GM12892 (cell line): Measurements from ENCODE around the gene KRT8.

Experiments
- POLR2A ChIP-seq: IDR thresholded peaks from 2 replicates; pipeline ENCODE4 v1.6.1; 2011; ENCODE audit warnings: low read depth, low read length, control low read depth
- POLR2AphosphoS5 ChIP-seq: IDR thresholded peaks from 2 replicates; pipeline ENCODE4 v1.6.1; 2011; ENCODE audit warnings: low read depth, low read length, control low read depth

GRCh38 chr12:52867152-52867551 lies 37.7 kb downstream of the KRT8 start:
- TF ChIP-seq POLR2A (no peak), POLR2AphosphoS5 (no peak)
